ENCODE data around the gene CLDN11.

The CLDN11 gene

GRCh38 chr3:170470063-170471016 is 51.7 kb downstream of the CLDN11 start:
- DNase-seq (ENCODE audit: low read depth), result no peak

GRCh38 chr3:170471149-170471548 is 52.5 kb downstream of the CLDN11 start:
- DNase-seq (ENCODE audit: low read depth), result no peak

GRCh38 chr3:170473358-170473757 is 54.7 kb downstream of the CLDN11 start:
- DNase-seq (ENCODE audit: low read depth), result no peak

GRCh38 chr3:170475092-170475685 is 56.5 kb downstream of the CLDN11 start:
- no peak for DNase-seq (ENCODE audit: low read depth)

- no peak for DNase-seq (ENCODE audit: low read depth)
Measured at GRCh38 chr3:170476291-170476690, 57.6 kb downstream of the CLDN11 start.

GRCh38 chr3:170477395-170477794 is 58.7 kb downstream of the CLDN11 start:
- DNase-seq (ENCODE audit: low read depth), result no peak

GRCh38 chr3:170480111-170480510 is 61.4 kb downstream of the CLDN11 start:
- no peak for DNase-seq (ENCODE audit: low read depth)

- no peak for DNase-seq (ENCODE audit: low read depth)
Measured at GRCh38 chr3:170482199-170482598, 63.5 kb downstream of the CLDN11 start.

GRCh38 chr3:170483485-170484262 is 65.0 kb downstream of the CLDN11 start:
- no peak for DNase-seq (ENCODE audit: low read depth)
